Measurements from ENCODE around the gene ASTN1.

Gene ASTN1

DNA sequence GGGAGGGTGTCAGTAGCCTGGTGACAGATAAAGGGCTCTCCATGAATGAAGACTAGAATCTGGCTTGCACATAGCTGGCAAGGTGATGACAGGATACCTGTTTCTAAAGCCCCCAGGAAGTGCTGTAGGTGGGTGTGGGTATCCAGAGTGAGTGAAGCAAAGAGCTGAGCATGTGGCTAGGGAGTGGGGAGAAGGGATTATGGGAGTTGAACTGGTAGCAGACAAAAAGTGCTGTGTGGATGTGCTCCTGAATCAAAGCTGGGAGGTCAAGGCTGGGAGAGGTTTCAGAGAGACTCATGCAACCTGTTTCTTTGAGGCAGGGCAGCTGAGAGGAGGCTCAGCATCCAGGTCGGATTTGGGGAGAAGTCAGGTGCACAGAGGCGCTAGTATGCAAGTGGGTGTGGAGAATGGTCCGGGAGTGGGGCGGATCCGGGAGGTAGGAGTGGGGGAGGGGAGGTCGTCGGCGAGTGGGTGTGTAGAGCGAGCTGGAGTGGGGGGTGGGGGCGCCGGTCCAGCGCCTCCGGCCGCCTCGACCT lies 600 bp downstream of the ASTN1 start:
- no peak for DNase-seq (ENCODE audit: low read depth in 2 of 2)

DNA sequence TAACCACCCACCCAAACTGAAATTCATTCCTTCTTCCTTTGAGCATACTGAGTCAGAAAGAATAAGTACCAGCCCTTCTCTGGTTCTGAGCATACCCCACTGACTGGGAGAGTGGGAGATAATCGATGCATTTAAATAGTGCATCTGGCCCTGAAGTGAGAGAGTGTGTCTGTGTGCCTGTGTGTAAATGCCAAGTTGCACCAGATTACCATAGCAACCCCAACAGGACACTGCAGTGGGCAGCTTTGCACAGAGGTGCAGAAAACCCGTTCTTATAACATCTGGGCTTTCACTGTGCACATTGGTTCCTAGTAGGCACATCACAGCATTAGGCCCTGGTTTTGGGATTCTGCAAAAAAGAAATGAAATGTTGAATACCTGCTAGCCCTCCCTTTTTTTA lies 2.3 kb downstream of the ASTN1 start:
- DNase-seq (ENCODE audit: low read depth in 2 of 2): no peak

DNA sequence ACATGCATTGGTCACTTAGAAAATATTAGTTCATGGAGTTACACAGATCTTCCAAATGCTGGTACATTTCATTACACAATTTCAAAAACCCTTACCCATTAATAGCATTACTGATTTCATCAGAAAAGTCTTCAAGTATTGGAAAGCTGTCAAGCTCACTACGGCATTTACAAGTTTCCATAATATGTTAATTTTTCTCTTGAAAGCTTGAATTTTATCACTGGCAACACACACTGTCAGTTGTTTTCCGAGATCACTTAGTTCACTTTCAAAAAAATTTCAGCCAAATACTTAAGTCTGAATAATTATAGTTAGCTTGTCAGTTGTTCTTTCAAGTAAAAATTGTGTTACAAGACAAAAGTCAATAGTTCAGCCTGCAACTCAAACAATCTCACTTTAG lies 18.0 kb downstream of the ASTN1 start:
- DNase-seq (ENCODE audit: low read depth in 2 of 2): no peak

DNA sequence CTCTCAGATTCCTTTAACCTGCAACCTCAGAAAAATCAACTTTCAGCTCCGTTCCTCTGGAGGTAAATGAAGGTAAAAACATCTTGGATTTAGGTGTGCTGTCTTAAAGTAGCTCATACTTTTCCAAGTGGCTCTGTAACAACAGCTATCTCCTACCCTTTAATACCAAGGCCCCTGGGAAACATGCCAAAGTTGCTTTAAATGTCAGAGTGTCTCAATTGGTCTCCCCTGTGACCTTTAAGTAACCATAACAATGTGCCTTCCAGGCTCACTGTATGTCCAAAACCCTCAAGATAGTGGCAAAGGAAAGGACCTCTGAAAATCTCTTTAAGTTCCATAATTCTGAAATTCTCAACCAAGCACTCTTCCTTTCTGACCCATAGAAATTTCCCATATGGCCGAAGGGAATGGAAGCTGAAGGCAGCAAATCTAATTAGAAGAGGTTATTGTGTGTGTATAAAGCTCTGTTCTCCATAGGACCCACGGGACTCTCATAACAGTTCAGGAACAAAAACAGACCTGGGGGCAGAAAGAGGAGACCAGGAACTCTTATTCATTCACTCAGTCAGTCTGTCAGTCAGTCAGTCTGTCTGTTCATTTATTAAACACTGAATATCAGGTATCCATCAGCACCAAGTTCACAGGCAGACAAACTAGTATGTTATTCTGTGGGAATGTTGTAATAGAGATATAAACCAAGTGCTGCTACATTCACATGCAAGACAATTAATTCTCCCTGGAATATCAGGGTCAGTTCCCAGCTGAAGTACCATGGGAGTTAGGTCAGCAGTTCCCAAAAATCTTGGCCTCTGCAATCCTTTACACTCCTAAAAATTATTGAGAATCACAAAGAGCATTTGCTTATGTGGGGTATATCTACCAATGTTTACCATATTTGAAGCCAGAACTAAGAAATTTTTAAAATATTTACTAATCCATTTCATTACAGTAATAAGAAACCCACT lies 19.1 kb downstream of the ASTN1 start:
- DNase-seq (ENCODE audit: low read depth in 2 of 2): no peak

DNA sequence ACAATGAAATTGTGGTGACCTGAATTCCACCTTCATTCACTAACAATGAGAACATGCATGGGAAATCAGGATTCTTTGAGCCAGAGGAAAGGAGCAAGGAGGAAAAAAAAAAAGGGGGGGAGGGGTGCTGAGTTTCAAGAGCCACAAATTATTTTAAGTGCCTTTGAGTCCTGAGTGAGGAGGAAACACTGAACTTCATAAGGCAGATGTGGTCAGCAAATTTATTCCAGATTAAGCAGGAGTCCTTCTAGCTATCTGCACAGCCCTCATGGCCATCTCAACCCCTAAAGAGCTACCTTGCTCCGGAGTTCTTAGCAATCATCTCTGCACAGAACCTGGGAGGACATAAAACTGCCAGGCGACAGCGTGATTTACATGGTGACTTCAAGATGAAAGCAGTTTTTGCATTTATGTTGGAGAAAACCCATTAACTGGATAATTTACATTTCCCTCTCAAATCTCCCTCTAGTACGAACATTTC lies 21.7 kb downstream of the ASTN1 start:
- no peak for DNase-seq (ENCODE audit: low read depth in 2 of 2)

DNA sequence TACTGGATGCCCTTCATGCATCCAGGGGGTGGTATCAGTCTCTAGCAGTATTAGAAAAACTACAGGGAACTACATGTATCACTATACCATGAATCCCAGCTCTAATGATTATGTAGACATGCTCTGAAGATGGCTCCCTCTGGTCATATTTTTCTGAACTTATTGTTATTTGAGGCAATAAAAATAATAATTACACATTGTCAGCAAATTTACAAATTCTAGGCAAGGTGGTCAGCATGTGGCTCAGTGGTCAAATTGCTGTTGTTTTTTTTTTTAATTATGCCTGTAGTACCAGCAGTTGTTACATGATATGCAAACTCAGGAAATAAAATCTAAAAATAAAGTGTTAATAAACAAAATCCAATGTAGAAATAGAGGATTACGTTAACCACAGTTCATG lies 22.5 kb downstream of the ASTN1 start:
- no peak for DNase-seq (ENCODE audit: low read depth in 2 of 2)

DNA sequence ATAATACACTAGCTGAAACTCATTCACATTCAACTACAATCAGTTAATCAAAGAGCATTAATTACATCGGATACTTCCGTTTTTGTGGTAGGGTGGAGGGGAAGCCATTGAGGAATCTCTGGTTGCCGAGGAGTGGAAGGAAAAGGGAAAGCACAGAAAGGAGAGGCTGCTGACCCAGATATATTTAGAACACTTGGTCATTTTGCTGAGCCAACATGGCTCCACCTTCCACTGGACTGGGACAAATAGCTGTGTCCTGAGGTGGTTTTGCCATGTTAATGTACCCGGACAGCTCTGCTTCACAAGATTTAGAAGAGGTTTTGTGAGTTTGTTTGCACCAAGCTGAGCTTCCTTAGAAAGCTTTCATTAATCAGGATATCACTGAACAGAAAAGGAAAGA lies 26.2 kb downstream of the ASTN1 start:
- no peak for DNase-seq (ENCODE audit: low read depth in 2 of 2)

DNA sequence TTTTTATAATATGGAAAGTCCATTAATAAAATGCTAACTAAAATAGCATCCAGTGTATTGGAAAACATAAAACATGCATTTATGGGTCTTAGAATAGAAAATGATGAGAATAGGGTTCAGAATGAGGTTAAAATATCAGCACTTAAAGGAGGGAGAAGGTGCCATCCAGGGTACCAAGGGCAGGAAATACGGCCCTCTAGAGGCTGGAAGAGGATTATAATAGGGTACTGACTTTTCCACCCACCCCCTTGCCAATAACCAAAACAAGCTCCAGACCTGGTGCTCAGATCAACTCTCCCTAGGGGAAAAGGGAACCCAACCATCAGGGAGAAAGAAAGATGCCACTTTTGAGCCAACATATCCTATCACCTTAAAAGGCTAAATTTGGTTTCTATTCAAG lies 26.7 kb downstream of the ASTN1 start:
- no peak for DNase-seq (ENCODE audit: low read depth in 2 of 2)

DNA sequence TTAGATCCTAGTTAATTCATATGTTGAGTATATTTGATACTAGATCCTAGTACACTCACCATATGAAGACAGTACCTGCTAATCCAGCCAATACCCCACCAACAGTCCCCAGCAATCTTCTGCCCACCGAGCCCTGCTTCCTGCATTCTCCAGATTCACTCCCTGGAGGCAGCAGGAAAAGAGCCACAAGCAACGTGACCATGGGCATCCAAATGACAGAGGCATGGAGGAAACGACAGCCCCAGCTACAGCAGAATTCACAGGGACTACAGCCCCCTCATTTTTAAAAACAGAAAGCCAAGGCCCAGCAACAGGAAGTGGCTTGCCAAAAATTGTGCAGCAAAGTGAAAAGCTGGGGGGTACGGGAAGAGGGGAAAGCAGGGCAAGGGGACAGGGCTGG lies 29.3 kb downstream of the ASTN1 start:
- DNase-seq (ENCODE audit: low read depth in 2 of 2): no peak

DNA sequence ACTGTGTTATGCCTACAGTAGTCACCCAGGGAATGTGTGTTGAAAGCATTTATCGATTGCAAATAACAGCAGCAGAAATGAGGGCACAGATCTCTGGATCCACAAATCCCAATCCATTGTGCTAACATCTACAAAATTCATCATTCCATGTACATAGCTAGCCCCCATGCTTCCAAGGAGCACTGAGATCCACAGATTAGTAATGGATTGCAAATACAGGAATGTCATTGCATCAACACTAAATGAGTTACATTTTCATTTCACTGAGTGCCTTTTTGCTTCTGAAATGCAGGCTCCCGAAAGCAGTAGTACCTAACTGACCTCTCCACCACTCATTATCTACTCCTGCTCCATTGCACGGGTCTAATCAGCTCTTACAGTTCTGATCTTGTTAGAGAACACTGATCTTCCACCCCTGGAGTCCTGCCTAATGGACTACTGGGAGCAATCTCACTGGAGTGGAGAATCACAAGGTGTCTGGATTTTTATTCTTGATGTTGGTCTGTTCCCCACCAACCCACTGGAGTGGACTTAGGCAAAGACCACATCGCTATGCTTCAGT lies 30.5 kb downstream of the ASTN1 start:
- no peak for DNase-seq (ENCODE audit: low read depth in 2 of 2)

DNA sequence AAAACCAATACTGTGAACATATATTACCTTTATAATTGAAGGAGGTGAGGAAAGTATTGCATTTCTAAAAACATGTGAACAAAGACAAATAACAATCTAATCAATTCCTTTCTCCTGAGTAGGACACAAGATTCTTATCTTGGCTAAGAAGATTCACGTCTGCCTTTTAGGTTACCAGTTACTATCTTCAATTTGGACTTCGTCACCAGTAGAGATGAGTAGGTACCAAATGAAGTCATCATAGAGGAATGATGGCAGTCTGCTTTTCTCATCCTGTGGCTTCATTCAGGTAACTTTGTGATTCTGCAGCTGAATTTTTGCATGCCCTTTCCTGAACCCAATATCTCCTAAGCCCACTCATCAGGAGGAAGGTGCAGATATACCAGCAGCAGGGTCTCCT lies 32.4 kb downstream of the ASTN1 start:
- no peak for DNase-seq (ENCODE audit: low read depth in 2 of 2)

DNA sequence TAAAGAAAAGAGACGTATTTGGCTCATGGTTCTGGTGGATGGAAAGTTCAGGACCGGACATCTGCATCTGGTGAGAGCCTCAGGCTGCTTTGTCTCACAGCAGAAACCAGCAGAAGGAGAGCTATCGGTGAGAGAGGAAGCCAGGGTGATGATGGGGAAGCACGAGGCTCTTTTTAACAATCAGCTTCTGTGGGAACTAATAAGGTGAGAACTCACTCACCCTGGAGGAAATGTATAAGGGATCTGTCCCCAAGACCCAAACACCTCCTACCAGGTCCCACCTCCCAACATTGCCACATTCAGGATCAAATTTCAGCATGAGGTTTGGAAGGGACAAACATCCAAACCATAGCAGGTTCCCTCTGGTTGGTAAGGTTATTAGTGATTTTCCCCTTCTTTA lies 32.8 kb downstream of the ASTN1 start:
- no peak for DNase-seq (ENCODE audit: low read depth in 2 of 2)

DNA sequence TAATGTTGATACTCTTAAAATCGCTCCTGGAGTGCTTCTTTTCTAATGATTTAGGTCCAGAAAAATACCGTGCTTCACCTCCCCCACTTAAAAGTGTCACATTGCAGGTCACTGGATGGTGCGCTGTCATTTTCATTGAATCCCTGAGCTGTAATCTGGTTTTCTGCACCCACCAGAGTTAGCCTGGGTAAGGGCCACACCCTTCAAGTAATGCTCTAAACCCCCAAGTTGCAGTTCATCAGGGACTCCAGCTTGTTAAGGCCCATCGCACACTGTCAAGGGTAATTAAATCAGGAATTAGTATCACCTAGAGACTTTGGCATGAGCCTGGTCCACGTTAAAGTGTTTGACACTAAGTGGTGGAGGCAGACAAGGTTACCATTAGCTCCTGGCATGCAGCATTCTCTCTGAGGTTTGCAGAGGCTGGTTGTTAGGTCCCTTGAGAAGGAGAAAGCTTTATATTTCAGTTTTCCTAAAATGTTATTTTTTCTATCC lies 34.0 kb downstream of the ASTN1 start:
- no peak for DNase-seq (ENCODE audit: low read depth in 2 of 2)

DNA sequence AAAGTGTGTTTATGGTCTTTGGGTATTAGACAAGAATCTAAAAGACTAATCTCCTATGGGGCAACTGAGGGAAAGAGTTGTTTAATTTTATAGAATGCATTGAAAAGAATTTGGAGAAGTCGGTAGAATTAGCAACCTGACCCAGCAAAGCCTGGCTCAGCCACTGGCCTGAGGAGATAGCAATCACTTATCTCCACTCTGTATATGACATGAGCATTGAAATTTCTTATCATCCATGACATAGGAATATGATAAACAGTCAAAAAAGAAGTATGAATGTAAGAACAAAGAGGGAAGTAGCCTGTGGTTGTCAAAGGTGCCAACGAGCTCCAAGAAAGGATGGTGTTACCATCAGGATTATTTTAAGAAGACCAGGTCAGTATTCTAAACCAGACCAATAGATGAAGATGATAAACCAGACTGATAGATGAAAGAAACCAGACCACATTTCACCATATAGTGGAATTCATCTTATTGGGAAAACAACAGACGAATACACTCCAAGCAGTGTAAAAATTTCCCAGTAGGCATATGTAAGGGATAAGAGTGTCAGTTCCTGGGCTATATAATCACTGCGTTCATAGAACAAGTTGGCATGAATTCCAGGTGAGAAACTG lies 35.7 kb downstream of the ASTN1 start:
- no peak for DNase-seq (ENCODE audit: low read depth in 2 of 2)

DNA sequence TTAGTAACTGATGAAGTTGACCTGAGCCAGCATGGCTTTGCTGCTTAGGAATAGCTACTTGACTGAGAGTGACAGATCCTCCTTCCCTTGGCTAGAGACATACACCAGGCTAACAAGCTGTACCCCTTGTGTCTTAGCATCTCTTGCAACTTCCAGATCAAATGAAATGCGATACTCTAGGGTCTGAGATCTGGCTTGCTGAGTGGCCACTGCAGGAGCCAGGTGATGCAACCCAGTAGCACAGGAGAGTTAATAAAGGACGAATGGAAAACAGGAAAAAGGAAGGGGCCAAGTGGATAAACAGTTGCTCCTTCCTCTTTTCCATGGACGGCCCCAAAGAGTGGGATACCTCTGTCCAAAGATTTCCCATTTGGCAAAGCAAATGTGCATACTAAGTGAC lies 38.2 kb downstream of the ASTN1 start:
- no peak for DNase-seq (ENCODE audit: low read depth in 2 of 2)

DNA sequence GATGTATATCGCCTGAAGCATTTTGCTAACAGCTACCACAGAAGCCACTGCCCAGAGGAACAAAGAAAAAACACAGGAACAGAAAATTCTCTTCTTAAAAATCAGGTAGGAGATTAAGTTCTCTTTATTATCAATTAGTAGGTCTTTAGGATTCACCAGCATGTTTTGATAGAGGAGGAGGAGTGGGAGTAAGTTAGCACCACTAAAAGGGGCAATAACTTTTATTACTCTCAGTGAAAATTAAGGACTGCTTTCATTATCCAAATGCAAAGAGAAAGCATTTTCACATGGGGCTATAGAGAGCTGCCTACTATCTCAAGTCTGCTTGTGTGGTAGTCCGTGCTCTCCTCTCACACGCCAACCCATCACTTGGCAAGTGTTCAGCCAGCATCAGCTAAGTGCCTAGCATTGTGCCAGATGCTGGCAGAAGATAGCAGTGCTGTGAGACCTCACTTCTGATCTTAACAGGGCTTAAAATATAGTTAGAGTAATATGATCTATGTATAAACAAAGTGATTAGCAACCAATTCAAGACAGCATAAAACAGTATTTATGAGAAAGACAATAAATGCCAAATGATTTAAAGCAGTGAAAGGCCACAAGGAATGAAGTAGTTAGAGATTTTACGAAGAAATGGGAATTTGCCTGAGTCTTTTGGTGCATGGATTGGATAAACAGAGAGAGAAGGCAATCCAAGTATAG lies 39.8 kb downstream of the ASTN1 start:
- DNase-seq (ENCODE audit: low read depth in 2 of 2): no peak

DNA sequence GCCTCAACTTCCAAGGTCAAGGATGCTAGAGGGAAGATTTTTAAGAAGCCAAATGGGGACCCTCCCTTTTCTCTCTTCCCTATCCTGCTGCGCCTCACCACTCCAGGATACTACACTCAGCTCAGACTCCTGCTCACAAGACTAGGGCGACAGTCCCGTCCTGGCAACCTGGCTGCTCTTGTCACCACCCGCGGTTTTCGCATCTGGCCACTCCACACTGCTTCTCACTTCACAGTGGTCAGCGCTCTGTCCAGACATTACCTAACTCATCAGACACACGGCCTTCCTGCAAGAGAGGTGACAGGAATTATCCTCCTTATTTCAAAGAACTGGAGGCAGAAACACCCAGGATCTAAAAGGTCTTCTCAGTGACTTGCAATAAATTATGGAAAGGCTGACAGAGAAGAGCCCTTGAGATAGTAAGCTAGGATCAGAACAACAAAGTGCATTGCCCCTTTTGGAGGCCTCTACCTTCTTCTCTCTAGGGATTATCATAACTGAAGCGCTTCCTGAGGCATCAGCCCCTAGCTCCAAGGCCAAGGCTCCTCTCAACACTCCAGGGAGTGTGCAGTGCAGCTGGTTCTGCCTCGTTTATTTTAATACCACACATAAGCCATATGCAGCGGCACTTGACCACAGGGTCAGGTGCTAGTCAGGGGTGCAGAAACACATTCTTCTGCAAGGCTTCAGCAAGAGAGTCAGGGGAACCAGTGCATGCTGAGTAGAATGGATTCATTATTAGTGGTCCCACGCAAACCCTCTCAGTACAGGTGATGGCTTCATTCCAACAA lies 41.9 kb downstream of the ASTN1 start:
- DNase-seq (ENCODE audit: low read depth in 2 of 2): no peak

DNA sequence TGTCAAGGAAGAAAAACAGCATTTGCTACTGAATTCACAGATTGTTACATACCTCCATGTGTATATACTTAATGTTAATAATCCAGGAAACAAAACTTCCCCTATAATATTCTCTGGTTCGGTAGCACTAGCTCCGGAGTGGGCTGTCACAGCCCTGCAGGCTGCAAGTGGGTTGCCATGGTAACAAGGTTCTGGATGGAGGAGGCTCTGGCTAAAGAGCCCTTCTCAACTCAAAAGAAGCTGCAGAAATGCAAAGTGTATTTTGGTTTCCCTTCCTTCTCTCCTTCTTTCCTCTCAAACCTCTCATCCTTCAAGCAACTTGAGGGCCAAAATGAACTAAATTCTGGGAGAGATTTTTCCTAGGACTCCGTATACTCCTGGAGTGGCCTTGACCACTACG lies 45.2 kb downstream of the ASTN1 start:
- DNase-seq (ENCODE audit: low read depth in 2 of 2): no peak

DNA sequence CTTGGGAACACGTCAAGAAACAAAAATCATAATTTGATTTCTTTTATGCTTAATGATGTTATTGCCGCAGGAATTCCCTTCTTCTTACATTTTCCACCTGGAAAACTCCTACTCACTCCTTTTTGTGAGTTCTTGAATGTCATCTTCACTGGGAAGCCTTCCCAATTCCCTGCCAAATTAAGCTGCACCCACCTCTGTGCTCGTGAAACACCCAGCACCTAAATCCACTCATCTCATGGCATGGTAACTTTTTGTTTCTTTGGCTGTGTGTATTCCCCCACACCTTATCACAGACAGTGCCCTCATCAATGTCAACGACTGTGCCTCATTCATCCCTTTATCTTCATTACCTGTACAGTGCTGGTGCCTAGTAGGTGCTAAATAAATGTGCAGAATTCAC lies 45.6 kb downstream of the ASTN1 start:
- DNase-seq (ENCODE audit: low read depth in 2 of 2): no peak

DNA sequence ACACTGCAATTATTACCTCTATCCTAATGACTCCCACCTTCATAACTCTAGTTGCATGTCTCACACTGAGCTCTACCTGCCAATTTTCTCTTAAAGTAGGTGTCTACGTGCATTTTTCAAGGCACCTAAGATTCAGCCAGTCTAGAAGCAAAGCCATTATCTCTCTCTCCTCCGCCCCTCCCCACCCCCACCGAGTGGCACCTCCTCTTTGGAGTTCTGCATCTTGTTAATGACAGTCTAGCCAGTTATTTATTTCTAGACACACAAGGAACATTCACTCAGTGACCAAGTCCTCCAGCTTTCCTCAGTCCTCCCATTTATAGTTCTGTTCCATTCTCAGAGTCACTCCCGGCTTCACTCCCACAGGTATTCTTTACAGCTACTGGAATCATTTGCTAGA lies 47.6 kb downstream of the ASTN1 start:
- DNase-seq (ENCODE audit: low read depth in 2 of 2): no peak

All from stimulated activated CD8-positive, alpha-beta memory T cell treated with anti-CD3 and anti-CD28 coated beads, Interleukin-15, amount 100 ng/mL, for 48 hours (primary cell).